Measurements from ENCODE around the gene C16orf78.

C16orf78 gene

DNA sequence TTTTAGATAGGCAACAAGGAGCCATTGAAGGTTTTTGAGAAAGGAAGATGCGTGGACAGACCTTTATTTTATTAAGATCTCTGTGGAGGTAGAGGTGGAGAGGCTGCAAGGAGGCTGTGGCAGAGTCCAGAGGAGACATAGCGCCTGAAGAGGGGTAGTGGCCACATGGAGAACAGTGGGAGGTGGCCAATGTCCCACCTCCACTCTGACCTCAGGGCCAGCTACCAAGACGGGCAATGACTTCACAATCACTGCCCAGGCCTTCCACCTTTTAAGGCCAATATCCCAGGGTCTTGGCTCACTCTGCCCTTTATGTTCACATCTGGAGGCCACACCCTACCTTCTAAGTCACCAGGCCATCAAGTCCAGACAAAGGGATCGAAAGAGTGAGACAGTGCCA is at the start of gene C16orf78:
C16orf78 (plus strand) TSS at position 301 of the 400 bp plus-strand sequence. CDS start 136 bp downstream, outside the sequence.
- no peak for DNase-seq (ENCODE audit: low spot score)
- in situ Hi-C loops (cut with MboI; ENCODE audit: low pct_unique_long_range_greater_than_20kb, low sequenced_read_pairs, unreplicated experiment), result no loop called here
- TF ChIP-seq, protein P1, sequence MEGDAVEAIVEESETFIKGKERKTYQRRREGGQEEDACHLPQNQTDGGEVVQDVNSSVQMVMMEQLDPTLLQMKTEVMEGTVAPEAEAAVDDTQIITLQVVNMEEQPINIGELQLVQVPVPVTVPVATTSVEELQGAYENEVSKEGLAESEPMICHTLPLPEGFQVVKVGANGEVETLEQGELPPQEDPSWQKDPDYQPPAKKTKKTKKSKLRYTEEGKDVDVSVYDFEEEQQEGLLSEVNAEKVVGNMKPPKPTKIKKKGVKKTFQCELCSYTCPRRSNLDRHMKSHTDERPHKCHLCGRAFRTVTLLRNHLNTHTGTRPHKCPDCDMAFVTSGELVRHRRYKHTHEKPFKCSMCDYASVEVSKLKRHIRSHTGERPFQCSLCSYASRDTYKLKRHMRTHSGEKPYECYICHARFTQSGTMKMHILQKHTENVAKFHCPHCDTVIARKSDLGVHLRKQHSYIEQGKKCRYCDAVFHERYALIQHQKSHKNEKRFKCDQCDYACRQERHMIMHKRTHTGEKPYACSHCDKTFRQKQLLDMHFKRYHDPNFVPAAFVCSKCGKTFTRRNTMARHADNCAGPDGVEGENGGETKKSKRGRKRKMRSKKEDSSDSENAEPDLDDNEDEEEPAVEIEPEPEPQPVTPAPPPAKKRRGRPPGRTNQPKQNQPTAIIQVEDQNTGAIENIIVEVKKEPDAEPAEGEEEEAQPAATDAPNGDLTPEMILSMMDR (IDR thresholded peaks at IDR 0.05; ENCODE audit: extremely low read depth, insufficient read depth, missing control alignments), result no peak

- no peak for DNase-seq (ENCODE audit: low spot score)
- in situ Hi-C loops (cut with MboI; ENCODE audit: low pct_unique_long_range_greater_than_20kb, low sequenced_read_pairs, unreplicated experiment), result no loop called here
- TF ChIP-seq, protein P1 (IDR thresholded peaks at IDR 0.05; ENCODE audit: extremely low read depth, insufficient read depth, missing control alignments), result no peak
Observed at GRCh38 chr16:49324703-49325102, 48.9 kb upstream of the C16orf78 start.

GRCh38 chr16:49327466-49327865 is 46.1 kb upstream of the C16orf78 start:
- TF ChIP-seq, protein P1 (IDR thresholded peaks at IDR 0.05; ENCODE audit: extremely low read depth, insufficient read depth, missing control alignments), result no peak
- in situ Hi-C loops (cut with MboI; ENCODE audit: low pct_unique_long_range_greater_than_20kb, low sequenced_read_pairs, unreplicated experiment), result no loop called here
- DNase-seq (ENCODE audit: low spot score), result no peak

DNA sequence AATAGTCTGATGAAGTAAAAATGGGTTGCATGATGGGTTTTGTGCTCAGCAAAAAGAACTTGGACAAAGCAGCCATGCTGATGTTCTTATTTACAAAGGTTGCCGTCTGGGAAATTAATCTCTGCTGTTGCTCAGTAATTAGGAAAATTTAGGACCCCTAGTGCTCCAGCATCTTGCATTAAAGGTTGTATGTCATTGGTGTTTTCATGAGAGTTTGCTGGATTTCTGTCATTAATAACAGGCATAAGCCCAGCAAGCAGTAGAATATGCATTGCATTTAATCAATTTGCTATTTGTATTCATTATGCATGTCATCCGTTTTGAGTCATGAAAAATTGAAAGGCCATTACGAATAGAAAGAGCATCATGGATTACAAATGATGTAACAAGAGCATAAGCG is 45.3 kb upstream of the C16orf78 start:
- in situ Hi-C loops (cut with MboI; ENCODE audit: low pct_unique_long_range_greater_than_20kb, low sequenced_read_pairs, unreplicated experiment), result no loop called here
- TF ChIP-seq, protein P1 (IDR thresholded peaks at IDR 0.05; ENCODE audit: extremely low read depth, insufficient read depth, missing control alignments), result no peak
- no peak for DNase-seq (ENCODE audit: low spot score)

DNA sequence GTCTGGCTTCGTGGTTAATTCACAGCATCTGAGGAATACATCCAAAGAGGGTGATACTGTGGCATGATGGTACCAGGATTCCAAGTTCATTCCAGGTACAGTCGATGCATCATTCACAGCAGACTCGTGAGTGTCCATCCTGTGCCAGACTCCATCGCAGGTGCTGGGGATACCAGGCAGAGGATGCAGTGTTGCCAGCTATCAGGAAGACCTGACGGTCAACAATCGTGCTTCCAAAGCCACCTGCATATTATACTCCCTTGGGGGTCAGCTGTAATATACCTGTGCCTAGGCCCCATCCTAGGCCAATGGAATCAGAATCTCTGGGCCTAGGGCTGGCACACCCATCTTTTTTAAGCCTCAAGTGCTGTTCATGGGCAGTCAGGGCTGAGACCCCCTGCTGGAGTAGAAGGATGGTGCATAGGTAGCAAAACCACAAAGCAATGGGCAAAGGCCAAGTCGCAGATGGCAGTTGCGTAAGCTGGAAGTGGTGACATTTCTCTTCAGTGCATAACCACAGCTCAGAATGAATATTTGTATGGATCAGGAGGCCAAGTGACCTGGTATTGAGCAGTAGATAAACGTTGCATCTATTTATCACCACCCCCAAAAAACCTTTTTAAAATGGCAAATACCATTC is 42.9 kb upstream of the C16orf78 start:
- in situ Hi-C loops (cut with MboI; ENCODE audit: low pct_unique_long_range_greater_than_20kb, low sequenced_read_pairs, unreplicated experiment), result loop anchor here (10.0 kb wide), 1 partner anchor 646 kb away; no protein-coding TSS in a partner anchor
- no peak for DNase-seq (ENCODE audit: low spot score)
- TF ChIP-seq, protein P1 (IDR thresholded peaks at IDR 0.05; ENCODE audit: extremely low read depth, insufficient read depth, missing control alignments), result no peak

- in situ Hi-C loops (cut with MboI; ENCODE audit: low pct_unique_long_range_greater_than_20kb, low sequenced_read_pairs, unreplicated experiment), result loop anchor here (10.0 kb wide), 1 partner anchor 648 kb away; no protein-coding TSS in a partner anchor
- TF ChIP-seq, protein P1 (IDR thresholded peaks at IDR 0.05; ENCODE audit: extremely low read depth, insufficient read depth, missing control alignments), result no peak
- DNase-seq (ENCODE audit: low spot score), result no peak
Observed at GRCh38 chr16:49332589-49333258, 40.9 kb upstream of the C16orf78 start.
